ENCODE results near the gene STARD8. TPM values are rescaled to one million over a fixed set of nuclear protein-coding genes. Genes with fewer than 3 reads are reported as not detected.
"Not testable (repeated sequence)": the region's sequence is repeated elsewhere in the genome, so short reads cannot be mapped to it uniquely, and the experiment has no call there.

Gene STARD8
- total RNA-seq: 1 to 10 TPM in 2 of 8 experiments, under 1 TPM in 6; 0.24 to 5.0 (median 0.48) TPM

GRCh38 chrX:68647156-68647957, at the start of gene STARD8:
Gene STARD8, plus strand, starts transcription at chrX:68647666. Its CDS starts 217 bp downstream, at chrX:68647883.
- ATAC-seq (replicated peaks in 6 of 8): peak; percentile 65 to 87 (median 83)
- no peak within 1 kb of the TSS for H3K4me3 ChIP-seq
- no peak within 1 kb of the TSS for H3K27ac ChIP-seq
- in situ Hi-C loops (cut with MboI; ENCODE audit: low pct_unique_long_range_greater_than_20kb in 2 of 9, low sequenced_read_pairs in 9 of 9, unreplicated experiment in 9 of 9): no loop called here
- 20 to 90% (median 37%) methylated on average over 1 to 24 of the region's 40 CpGs; no CpG with 5 or more reads in 6 of the 10 experiments for WGBS, 10 experiments
- no peaks in the 10 kb centered on the region for H3K4me1 ChIP-seq (replicated peaks in 1 of 2)

GRCh38 chrX:68598841-68599240, 48.6 kb upstream of the STARD8 start:
- H3K4me3 ChIP-seq: no peak overlapping the region
- in situ Hi-C loops (cut with MboI; ENCODE audit: low pct_unique_long_range_greater_than_20kb in 2 of 9, low sequenced_read_pairs in 9 of 9, unreplicated experiment in 9 of 9): no loop called here
- WGBS, 10 experiments: 0 to 60% (median 33%) methylated on average over 1 of the region's 1 CpG; no CpG with 5 or more reads in 7 of the 10 experiments
- H3K4me1 ChIP-seq (replicated peaks in 1 of 2): no peaks in the 10 kb centered on the region
- H3K27ac ChIP-seq: no peak overlapping the region
- no peak for ATAC-seq (replicated peaks in 6 of 8)

- in situ Hi-C loops (cut with MboI; ENCODE audit: low pct_unique_long_range_greater_than_20kb in 2 of 9, low sequenced_read_pairs in 9 of 9, unreplicated experiment in 9 of 9): no loop called here
- no peak overlapping the region for H3K4me3 ChIP-seq
- no peak for ATAC-seq (replicated peaks in 6 of 8)
- WGBS, 10 experiments: 0 to 42% (median 40%) methylated on average over 1 to 3 of the region's 3 CpGs; no CpG with 5 or more reads in 7 of the 10 experiments
- no peak overlapping the region for H3K27ac ChIP-seq
- H3K4me1 ChIP-seq (replicated peaks in 1 of 2): no peaks in the 10 kb centered on the region
Measured at GRCh38 chrX:68599256-68600152, 48.0 kb upstream of the STARD8 start.

- H3K4me1 ChIP-seq (replicated peaks in 1 of 2); ATAC-seq (replicated peaks in 6 of 8); H3K27ac ChIP-seq; H3K4me3 ChIP-seq; in situ Hi-C loops (cut with MboI; ENCODE audit: low pct_unique_long_range_greater_than_20kb in 2 of 9, low sequenced_read_pairs in 9 of 9, unreplicated experiment in 9 of 9): not testable (repeated sequence)
- WGBS, 10 experiments: 50% methylated on average over 1 of the region's 2 CpGs; no CpG with 5 or more reads in 9 of the 10 experiments
Measured at GRCh38 chrX:68604216-68604615, 43.2 kb upstream of the STARD8 start.

GRCh38 chrX:68614733-68615132, 32.7 kb upstream of the STARD8 start:
- ATAC-seq (replicated peaks in 6 of 8); in situ Hi-C loops (cut with MboI; ENCODE audit: low pct_unique_long_range_greater_than_20kb in 2 of 9, low sequenced_read_pairs in 9 of 9, unreplicated experiment in 9 of 9); H3K4me3 ChIP-seq; H3K27ac ChIP-seq; H3K4me1 ChIP-seq (replicated peaks in 1 of 2): not testable (repeated sequence)
- no CpG with 5 or more reads among the region's 3 CpGs for WGBS, 10 experiments

GRCh38 chrX:68627986-68628385, 19.5 kb upstream of the STARD8 start:
- in situ Hi-C loops (cut with MboI; ENCODE audit: low pct_unique_long_range_greater_than_20kb in 2 of 9, low sequenced_read_pairs in 9 of 9, unreplicated experiment in 9 of 9): no loop called here
- 0 to 100% (median 63%) methylated on average over 1 to 5 of the region's 5 CpGs; no CpG with 5 or more reads in 2 of the 10 experiments for WGBS, 10 experiments
- Histone ChIP-seq H3K4me1 (replicated peaks in 1 of 2) (no peaks in the 10 kb centered on the region), H3K27ac (no peak overlapping the region), H3K4me3 (no peak overlapping the region)
- no peak for ATAC-seq (replicated peaks in 6 of 8)

DNA sequence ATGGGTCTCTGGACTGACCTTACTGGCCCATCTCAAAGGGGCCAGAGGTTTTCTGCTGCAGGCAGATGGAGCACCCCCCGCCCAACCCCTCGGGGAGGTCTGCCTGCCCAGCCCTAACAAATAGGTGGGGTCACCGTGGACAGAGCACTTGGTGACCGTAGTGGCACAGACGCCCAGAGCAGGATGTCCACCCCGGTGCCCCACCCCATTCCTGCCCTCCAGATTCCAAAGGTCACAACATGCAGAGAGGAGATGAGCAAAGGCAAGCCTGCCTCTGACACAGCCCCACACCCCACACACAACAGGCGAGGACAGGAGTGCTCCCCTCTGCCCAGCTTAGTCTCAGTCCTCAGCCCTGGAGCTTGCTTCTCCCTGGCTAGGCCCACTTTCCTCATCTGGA, 17.5 kb upstream of the STARD8 start:
- H3K27ac ChIP-seq; H3K4me1 ChIP-seq (replicated peaks in 1 of 2); in situ Hi-C loops (cut with MboI; ENCODE audit: low pct_unique_long_range_greater_than_20kb in 2 of 9, low sequenced_read_pairs in 9 of 9, unreplicated experiment in 9 of 9); H3K4me3 ChIP-seq: not testable (repeated sequence)
- WGBS, 10 experiments: no CpG with 5 or more reads among the region's 7 CpGs
- peak in 2 of 8 experiments; percentile 54 to 62 for ATAC-seq (replicated peaks in 6 of 8)

DNA sequence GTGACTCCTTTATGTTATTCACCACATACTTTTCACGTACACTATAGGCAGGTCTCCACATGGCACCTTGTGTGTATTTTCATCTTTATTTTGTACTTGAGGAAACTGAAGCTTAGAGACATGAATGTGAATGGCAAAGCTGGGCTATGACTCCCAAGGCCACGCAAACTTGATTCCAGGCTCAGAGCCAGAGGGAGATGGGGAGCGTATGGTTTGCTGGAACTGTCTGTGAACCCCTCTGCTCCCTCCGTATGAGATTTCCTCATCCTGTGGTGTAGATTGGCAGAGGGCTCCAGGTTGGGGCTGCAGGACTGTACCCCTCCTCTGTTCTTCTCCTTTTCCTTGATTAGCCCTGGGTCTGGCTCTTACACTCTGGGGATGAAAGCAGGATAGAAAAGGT, 16.1 kb upstream of the STARD8 start:
- in situ Hi-C loops (cut with MboI; ENCODE audit: low pct_unique_long_range_greater_than_20kb in 2 of 9, low sequenced_read_pairs in 9 of 9, unreplicated experiment in 9 of 9): no loop called here
- Histone ChIP-seq H3K4me3 (no peak overlapping the region), H3K27ac (no peak overlapping the region), H3K4me1 (replicated peaks in 1 of 2) (no peaks in the 10 kb centered on the region)
- ATAC-seq (replicated peaks in 6 of 8): no peak
- WGBS, 10 experiments: 0 to 100% (median 59%) methylated on average over 1 to 3 of the region's 4 CpGs; no CpG with 5 or more reads in 6 of the 10 experiments

DNA sequence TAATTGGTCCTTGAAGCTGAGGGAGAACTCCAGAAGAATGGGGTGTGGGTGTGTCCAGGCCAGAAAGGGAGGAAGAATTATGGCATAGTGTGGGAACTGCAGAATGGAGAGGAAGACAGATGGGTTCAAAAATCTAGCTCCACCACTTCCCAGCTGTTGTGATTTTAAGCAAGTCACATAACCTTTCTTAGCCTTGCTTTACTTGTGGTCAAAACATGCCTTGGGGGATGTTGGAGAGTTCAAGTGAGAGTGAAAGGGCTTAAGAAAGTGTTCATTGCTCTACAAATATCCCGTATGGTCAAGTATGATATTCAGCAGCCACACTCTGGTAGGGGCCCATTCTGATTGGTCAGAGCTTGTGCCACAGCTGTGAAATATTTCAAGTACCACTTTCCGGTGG, 15.0 kb upstream of the STARD8 start:
- in situ Hi-C loops (cut with MboI; ENCODE audit: low pct_unique_long_range_greater_than_20kb in 2 of 9, low sequenced_read_pairs in 9 of 9, unreplicated experiment in 9 of 9): no loop called here
- 33 to 74% (median 60%) methylated on average over 1 to 2 of the region's 2 CpGs; no CpG with 5 or more reads in 7 of the 10 experiments for WGBS, 10 experiments
- Histone ChIP-seq H3K4me3 (no peak overlapping the region), H3K4me1 (replicated peaks in 1 of 2) (no peaks in the 10 kb centered on the region), H3K27ac (no peak overlapping the region)
- ATAC-seq (replicated peaks in 6 of 8): no peak

DNA sequence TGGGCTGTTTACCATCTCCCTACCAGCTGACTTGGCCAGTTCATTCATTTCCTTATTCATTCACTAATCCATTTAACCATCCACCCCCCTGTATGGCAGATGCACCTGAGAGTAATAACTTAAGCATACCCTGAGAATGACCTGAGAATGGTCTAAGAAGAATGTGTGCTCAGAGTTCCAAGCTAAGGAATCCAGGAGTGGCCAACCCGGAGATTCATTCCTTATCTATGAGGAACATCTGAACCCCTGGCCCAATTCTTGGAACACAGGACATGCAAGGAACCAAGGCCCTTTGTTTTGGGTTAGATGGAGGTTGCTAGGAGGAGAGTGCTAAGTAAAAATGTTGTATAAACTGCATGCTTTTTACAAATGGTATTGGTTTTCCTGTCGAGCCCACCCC, 13.5 kb upstream of the STARD8 start:
- ATAC-seq (replicated peaks in 6 of 8): no peak
- in situ Hi-C loops (cut with MboI; ENCODE audit: low pct_unique_long_range_greater_than_20kb in 2 of 9, low sequenced_read_pairs in 9 of 9, unreplicated experiment in 9 of 9): no loop called here
- 0 to 69% (median 0%) methylated on average over 1 to 2 of the region's 2 CpGs; no CpG with 5 or more reads in 7 of the 10 experiments for WGBS, 10 experiments

GRCh38 chrX:68634649-68635227, 12.7 kb upstream of the STARD8 start:
- no peak overlapping the region for H3K4me3 ChIP-seq
- H3K4me1 ChIP-seq (replicated peaks in 1 of 2): no peaks in the 10 kb centered on the region
- in situ Hi-C loops (cut with MboI; ENCODE audit: low pct_unique_long_range_greater_than_20kb in 2 of 9, low sequenced_read_pairs in 9 of 9, unreplicated experiment in 9 of 9): no loop called here
- WGBS, 10 experiments: 20 to 100% (median 38%) methylated on average over 1 to 2 of the region's 2 CpGs; no CpG with 5 or more reads in 7 of the 10 experiments
- no peak for ATAC-seq (replicated peaks in 6 of 8)
- no peak overlapping the region for H3K27ac ChIP-seq

More for the DNA sequence above, 13.5 kb upstream of the STARD8 start:
- H3K4me3 ChIP-seq: no peak overlapping the region
- no peak overlapping the region for H3K27ac ChIP-seq
- no peaks in the 10 kb centered on the region for H3K4me1 ChIP-seq (replicated peaks in 1 of 2)

- ATAC-seq (replicated peaks in 6 of 8): no peak
- Histone ChIP-seq H3K27ac (no peak overlapping the region), H3K4me3 (no peak overlapping the region), H3K4me1 (replicated peaks in 1 of 2) (no peaks in the 10 kb centered on the region)
- in situ Hi-C loops (cut with MboI; ENCODE audit: low pct_unique_long_range_greater_than_20kb in 2 of 9, low sequenced_read_pairs in 9 of 9, unreplicated experiment in 9 of 9): no loop called here
- 53% methylated on average over 2 of the region's 2 CpGs; no CpG with 5 or more reads in 9 of the 10 experiments for WGBS, 10 experiments
Measured at GRCh38 chrX:68640661-68641060, 6.8 kb upstream of the STARD8 start.

GRCh38 chrX:68644861-68645260, 2.6 kb upstream of the STARD8 start:
- H3K27ac ChIP-seq: no peak overlapping the region
- WGBS, 10 experiments: 100% methylated on average over 1 of the region's 2 CpGs; no CpG with 5 or more reads in 9 of the 10 experiments
- H3K4me1 ChIP-seq (replicated peaks in 1 of 2): no peaks in the 10 kb centered on the region
- in situ Hi-C loops (cut with MboI; ENCODE audit: low pct_unique_long_range_greater_than_20kb in 2 of 9, low sequenced_read_pairs in 9 of 9, unreplicated experiment in 9 of 9): no loop called here
- H3K4me3 ChIP-seq: no peak overlapping the region
- no peak for ATAC-seq (replicated peaks in 6 of 8)

Data from motor neuron (in vitro differentiated cells).